Esophagus muscularis mucosa (tissue), 4 donors: ENCODE results near the gene SCAP.

Source experiments
- EP300 ChIP-seq: sonication (generic); formaldehyde crosslinking; IDR thresholded peaks from one replicate; pipeline ENCODE4 v1.6.1; 2017; ENCODE audit warnings: antibody characterized with exemption
- POLR2A ChIP-seq: fragments of 450-650 bp; IDR thresholded peaks from one replicate; pipeline ENCODE4 v1.6.1; 2017; ENCODE audit warnings: antibody characterized with exemption, moderate library complexity, mild to moderate bottlenecking, low read depth
- POLR2AphosphoS5 ChIP-seq, 2 donors: sonication (generic); formaldehyde crosslinking; IDR thresholded peaks; one replicate each; pipeline ENCODE4 v1.6.1; 2017; ENCODE audit warnings: antibody characterized with exemption in 2 of 2
- TF ChIP-seq, protein P1 (sequence below), 3 experiments: fragments of 200-600 bp in 2 of 3; fragments of 450-650 bp in 1 of 3; sonication (generic) in 2 of 3; IDR thresholded peaks; one replicate each; pipeline ENCODE4 v1.5.1; 2017 to 2019; ENCODE audit warnings: antibody characterized with exemption in 3 of 3, mild to moderate bottlenecking in 2 of 3, moderate library complexity in 1 of 3

GRCh38 chr3:47464588-47464987, 11.2 kb downstream of the SCAP start:
- no peak for TF ChIP-seq POLR2AphosphoS5 (IDR thresholded peaks at IDR 0.05)
- TF ChIP-seq, protein P1, sequence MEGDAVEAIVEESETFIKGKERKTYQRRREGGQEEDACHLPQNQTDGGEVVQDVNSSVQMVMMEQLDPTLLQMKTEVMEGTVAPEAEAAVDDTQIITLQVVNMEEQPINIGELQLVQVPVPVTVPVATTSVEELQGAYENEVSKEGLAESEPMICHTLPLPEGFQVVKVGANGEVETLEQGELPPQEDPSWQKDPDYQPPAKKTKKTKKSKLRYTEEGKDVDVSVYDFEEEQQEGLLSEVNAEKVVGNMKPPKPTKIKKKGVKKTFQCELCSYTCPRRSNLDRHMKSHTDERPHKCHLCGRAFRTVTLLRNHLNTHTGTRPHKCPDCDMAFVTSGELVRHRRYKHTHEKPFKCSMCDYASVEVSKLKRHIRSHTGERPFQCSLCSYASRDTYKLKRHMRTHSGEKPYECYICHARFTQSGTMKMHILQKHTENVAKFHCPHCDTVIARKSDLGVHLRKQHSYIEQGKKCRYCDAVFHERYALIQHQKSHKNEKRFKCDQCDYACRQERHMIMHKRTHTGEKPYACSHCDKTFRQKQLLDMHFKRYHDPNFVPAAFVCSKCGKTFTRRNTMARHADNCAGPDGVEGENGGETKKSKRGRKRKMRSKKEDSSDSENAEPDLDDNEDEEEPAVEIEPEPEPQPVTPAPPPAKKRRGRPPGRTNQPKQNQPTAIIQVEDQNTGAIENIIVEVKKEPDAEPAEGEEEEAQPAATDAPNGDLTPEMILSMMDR (IDR thresholded peaks at IDR 0.05) = no peak
- no peak for TF ChIP-seq POLR2A
- no peak for TF ChIP-seq EP300
